NCI-H2171 treated with DMSO at 0.1 percent for 48 hours (cell line): ENCODE measurements around the gene SHC3.

Source experiments
- DNase-seq: peaks from one replicate; lab custom pipeline; 2025; lab: John Stamatoyannopoulos, UW

Gene SHC3

GRCh38 chr9:89000371-89000781, 178.2 kb downstream of the SHC3 start:
- no peak for DNase-seq

- DNase-seq = no peak
These were observed 179.7 kb downstream of the SHC3 start for GRCh38 chr9:88998911-88999310.

GRCh38 chr9:88998503-88998902, 180.1 kb downstream of the SHC3 start:
- no peak for DNase-seq

GRCh38 chr9:88997646-88998045, 181.0 kb downstream of the SHC3 start:
- no peak for DNase-seq

GRCh38 chr9:88996921-88997235, 181.7 kb downstream of the SHC3 start:
- no peak for DNase-seq

- no peak for DNase-seq
These were observed 182.3 kb downstream of the SHC3 start for GRCh38 chr9:88996046-88996920.

GRCh38 chr9:88995627-88996026, 183.0 kb downstream of the SHC3 start:
- no peak for DNase-seq

- no peak for DNase-seq
These were observed 183.4 kb downstream of the SHC3 start for GRCh38 chr9:88995200-88995577.

GRCh38 chr9:88994469-88995199, 184.0 kb downstream of the SHC3 start:
- DNase-seq = no peak

GRCh38 chr9:88993871-88994460, 184.7 kb downstream of the SHC3 start:
- DNase-seq = no peak

- no peak for DNase-seq
These were observed 185.3 kb downstream of the SHC3 start for GRCh38 chr9:88993327-88993726.

- no peak for DNase-seq
These were observed 186.1 kb downstream of the SHC3 start for GRCh38 chr9:88992556-88992955.

GRCh38 chr9:88991066-88992034, 187.3 kb downstream of the SHC3 start, which contains the start of gene S1PR3:
Gene S1PR3, plus strand, starts transcription at chr9:88991468. Its CDS starts 9,733 bp downstream, at chr9:89001201.
- no peak for DNase-seq

GRCh38 chr9:88990729-88991065, 187.9 kb downstream of the SHC3 start:
- no peak for DNase-seq

- DNase-seq = no peak
These were observed 188.4 kb downstream of the SHC3 start for GRCh38 chr9:88990041-88990728.

- DNase-seq = no peak
These were observed 189.6 kb downstream of the SHC3 start for GRCh38 chr9:88988796-88989641.

GRCh38 chr9:88987661-88988060, 191.0 kb downstream of the SHC3 start:
- DNase-seq = no peak

- no peak for DNase-seq
These were observed 191.8 kb downstream of the SHC3 start for GRCh38 chr9:88986776-88987175.

GRCh38 chr9:88985616-88986015, 193.0 kb downstream of the SHC3 start:
- DNase-seq = no peak

GRCh38 chr9:88984543-88984883, 194.1 kb downstream of the SHC3 start:
- DNase-seq = no peak
